NB4 (cell line): ENCODE results near the gene AGAP1.
A peak's percentile ranks its signal among the peaks of the same experiment; 100 is the strongest.

Experiments
- DNase-seq: peaks from one replicate; pipeline ENCODE4 v3.0.0; 2010; ENCODE audit warnings: low read depth
- H3K4me3 ChIP-seq: one replicate; pipeline ENCODE4 v1.5.1; 2011; ENCODE audit warnings: mild to moderate bottlenecking, low read depth, low read length, moderate library complexity
- MYC ChIP-seq: IDR thresholded peaks from 2 replicates; pipeline ENCODE4 v1.6.1; 2011; ENCODE audit warnings: low read depth, low read length
- POLR2A ChIP-seq: IDR thresholded peaks from 2 replicates; pipeline ENCODE4 v1.6.1; 2011; ENCODE audit warnings: mild to moderate bottlenecking; ENCODE audit not compliant: insufficient read length; ENCODE audit errors: extremely low read depth
- TF ChIP-seq, protein P1 (sequence below): IDR thresholded peaks from one replicate; pipeline ENCODE4 v1.5.1; 2012; ENCODE audit warnings: low read depth, low read length
- TF ChIP-seq, protein P2 (sequence below): IDR thresholded peaks from 2 replicates; pipeline ENCODE4 v1.6.1; 2011; ENCODE audit warnings: low read depth, low read length

AGAP1 gene

DNA sequence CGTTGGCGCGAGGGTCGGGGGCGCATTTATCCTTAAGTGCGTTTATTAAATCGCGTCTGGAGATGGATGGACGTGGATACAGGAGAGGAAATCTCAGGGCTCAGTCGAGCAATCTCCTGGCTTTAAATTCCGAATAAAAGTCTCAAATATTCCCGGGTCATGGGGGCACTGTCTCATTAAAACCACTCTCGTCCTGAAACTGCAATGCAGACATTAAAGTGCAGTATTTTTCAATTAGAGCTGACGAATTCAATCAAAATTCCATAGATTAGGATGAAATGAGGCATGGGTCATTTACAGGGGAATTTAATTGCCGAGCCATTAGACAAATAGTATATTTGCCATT is 685.0 kb downstream of the AGAP1 start:
- no peak for DNase-seq
- TF ChIP-seq MYC, result no peak
- TF ChIP-seq, protein P1, sequence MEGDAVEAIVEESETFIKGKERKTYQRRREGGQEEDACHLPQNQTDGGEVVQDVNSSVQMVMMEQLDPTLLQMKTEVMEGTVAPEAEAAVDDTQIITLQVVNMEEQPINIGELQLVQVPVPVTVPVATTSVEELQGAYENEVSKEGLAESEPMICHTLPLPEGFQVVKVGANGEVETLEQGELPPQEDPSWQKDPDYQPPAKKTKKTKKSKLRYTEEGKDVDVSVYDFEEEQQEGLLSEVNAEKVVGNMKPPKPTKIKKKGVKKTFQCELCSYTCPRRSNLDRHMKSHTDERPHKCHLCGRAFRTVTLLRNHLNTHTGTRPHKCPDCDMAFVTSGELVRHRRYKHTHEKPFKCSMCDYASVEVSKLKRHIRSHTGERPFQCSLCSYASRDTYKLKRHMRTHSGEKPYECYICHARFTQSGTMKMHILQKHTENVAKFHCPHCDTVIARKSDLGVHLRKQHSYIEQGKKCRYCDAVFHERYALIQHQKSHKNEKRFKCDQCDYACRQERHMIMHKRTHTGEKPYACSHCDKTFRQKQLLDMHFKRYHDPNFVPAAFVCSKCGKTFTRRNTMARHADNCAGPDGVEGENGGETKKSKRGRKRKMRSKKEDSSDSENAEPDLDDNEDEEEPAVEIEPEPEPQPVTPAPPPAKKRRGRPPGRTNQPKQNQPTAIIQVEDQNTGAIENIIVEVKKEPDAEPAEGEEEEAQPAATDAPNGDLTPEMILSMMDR, result no peak
- no peak overlapping the region for H3K4me3 ChIP-seq

DNA sequence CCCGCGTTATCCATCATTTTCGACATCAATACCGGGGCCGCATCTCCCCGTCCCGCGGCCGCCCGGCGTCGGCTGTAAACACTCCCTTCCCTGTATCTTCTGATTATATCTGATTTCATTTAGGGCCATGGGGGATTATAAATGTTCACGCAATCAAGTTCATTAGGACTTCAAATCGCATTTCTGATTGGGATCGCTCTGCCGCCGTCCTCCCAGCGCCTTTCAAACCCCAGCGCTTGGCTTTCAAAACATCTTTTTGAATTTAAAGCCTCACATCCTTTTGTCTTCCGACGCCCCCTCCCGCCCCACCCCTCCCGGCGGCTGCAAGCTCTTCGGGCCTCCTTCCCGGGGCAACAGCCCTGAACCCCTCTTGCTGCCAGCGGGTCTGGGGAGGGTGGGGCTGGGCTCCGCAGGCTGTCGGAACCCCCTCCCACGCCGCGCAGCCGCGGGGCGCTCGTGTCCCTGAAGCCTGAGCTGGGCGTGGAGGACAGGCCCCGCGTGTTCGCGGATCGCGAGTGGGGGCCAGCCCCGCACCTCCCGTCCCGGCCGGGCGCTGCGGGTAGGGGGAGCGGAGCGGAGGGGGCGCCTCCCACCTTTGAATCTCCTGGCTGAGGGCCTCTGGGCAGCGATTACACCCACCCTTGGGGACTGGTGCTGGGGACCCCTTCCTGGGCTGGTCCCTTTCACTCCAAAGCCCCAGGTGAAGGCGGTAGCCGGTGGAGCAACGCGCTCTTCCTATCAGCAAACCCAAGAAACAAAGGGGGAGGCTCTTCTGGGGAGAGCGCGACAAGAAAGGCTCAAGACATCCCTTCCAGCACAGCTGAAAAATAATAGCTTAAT is 685.6 kb downstream of the AGAP1 start:
- TF ChIP-seq, protein P1, result no peak
- TF ChIP-seq MYC, result no peak
- TF ChIP-seq, protein P2, sequence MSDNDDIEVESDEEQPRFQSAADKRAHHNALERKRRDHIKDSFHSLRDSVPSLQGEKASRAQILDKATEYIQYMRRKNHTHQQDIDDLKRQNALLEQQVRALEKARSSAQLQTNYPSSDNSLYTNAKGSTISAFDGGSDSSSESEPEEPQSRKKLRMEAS, result no peak
- no peak for TF ChIP-seq POLR2A
- no peak overlapping the region for H3K4me3 ChIP-seq
- DNase-seq, result no peak

DNA sequence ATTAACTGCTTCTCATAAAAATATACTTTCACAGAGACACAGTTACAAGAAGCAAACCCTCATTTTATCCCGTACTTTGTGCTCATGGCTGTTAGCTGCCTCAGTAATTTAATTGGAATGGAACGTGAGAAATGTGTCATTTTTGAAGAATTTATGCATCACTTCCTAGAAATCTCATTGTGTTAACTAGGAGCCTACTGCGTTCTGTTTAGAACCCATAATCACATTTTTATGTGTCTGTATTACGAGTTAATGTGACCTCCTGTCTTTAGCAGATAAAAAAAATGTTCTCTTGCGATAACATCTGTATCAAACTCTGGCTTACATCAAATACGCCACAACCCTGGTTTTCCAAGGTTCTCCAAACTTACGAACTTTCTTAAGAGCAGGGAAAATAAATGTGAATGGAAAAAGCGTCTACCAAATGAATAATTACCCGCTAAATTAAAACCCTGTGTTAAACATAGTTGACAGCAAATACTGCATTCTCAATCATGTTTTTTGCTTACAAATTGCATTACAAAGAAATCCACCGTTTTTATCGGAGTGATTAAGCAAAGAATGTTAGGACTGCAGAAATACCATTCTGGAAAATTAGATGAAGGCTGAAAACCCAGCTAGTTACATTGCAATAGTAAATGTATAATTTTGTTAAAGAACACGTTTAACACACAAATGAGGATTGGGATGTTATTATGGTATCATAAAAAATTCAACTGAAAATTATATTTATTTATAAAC is 686.4 kb downstream of the AGAP1 start:
- H3K4me3 ChIP-seq, result no peak overlapping the region
- DNase-seq, result no peak
- TF ChIP-seq POLR2A (no peak), MYC (no peak)
- TF ChIP-seq, protein P2, result no peak
- TF ChIP-seq, protein P1, result no peak

DNA sequence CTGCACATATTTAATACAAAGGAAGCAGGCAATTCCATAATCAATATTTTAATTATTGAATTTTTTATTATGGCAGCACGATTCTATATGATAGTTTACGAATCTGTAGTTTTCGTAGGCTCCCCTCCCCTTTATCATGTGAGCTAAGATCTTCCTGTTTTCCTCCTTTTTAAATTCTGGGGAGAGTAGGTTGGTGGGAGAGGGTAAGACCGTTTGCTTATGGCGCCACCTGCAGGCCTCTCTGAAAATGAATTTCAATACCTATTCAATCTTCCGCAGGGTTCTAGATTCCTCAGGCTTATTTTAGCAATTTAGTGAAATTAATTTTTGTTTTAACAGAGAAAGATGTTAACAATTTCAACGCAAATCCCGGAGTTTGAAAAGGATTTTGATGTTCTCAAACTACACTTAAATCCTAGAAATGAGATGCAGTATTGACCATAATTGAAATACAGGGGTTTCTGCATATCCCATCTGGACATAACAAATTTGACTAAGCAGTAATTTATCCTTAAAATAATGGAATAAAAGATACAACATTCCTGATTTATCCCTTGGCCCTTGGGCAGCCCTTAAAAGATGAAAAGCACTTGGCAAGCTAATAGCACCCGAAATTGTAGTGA is 687.1 kb downstream of the AGAP1 start:
- TF ChIP-seq MYC (no peak), POLR2A (no peak)
- TF ChIP-seq, protein P2, result no peak
- TF ChIP-seq, protein P1, result peak; percentile 66
- H3K4me3 ChIP-seq, result no peak overlapping the region
- DNase-seq, result peak; percentile 81
